Measurements from ENCODE around the gene C9orf153.

GRCh38 chr9:86183229-86184137, 76.0 kb downstream of the C9orf153 start:
- TF ChIP-seq, protein P1, sequence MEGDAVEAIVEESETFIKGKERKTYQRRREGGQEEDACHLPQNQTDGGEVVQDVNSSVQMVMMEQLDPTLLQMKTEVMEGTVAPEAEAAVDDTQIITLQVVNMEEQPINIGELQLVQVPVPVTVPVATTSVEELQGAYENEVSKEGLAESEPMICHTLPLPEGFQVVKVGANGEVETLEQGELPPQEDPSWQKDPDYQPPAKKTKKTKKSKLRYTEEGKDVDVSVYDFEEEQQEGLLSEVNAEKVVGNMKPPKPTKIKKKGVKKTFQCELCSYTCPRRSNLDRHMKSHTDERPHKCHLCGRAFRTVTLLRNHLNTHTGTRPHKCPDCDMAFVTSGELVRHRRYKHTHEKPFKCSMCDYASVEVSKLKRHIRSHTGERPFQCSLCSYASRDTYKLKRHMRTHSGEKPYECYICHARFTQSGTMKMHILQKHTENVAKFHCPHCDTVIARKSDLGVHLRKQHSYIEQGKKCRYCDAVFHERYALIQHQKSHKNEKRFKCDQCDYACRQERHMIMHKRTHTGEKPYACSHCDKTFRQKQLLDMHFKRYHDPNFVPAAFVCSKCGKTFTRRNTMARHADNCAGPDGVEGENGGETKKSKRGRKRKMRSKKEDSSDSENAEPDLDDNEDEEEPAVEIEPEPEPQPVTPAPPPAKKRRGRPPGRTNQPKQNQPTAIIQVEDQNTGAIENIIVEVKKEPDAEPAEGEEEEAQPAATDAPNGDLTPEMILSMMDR (IDR thresholded peaks at IDR 0.05), result no peak
- TF ChIP-seq EZH2 (IDR thresholded peaks at IDR 0.05; ENCODE audit: borderline replicate concordance, insufficient read depth, low read depth, low read length, poor library complexity, severe bottlenecking), result no peak
